Endothelial cell of umbilical vein (primary cell): Measurements from ENCODE around the gene ANKRD33B.
"Not testable (repeated sequence)": the region's sequence is repeated elsewhere in the genome, so short reads cannot be mapped to it uniquely, and the experiment has no call there.

Source experiments
- CTCF ChIP-seq, 2 donors: IDR thresholded peaks; 1 replicate in 1 of 2; 2 replicates in 1 of 2; pipeline ENCODE4 v1.5.1; 2011; ENCODE audit warnings: low read length in 2 of 2, mild to moderate bottlenecking in 2 of 2, moderate library complexity in 2 of 2, control low read depth in 1 of 2, inconsistent platforms in 1 of 2, low read depth in 1 of 2; ENCODE audit not compliant: insufficient read depth in 1 of 2; ENCODE audit errors: extremely low read depth in 1 of 2
- EZH2 ChIP-seq: IDR thresholded peaks from 2 replicates; pipeline ENCODE4 v1.6.1; 2012; ENCODE audit warnings: borderline replicate concordance, low read depth, mild to moderate bottlenecking, moderate library complexity, low read length, inconsistent platforms; ENCODE audit not compliant: severe bottlenecking
- FOS ChIP-seq: IDR thresholded peaks from 2 replicates; pipeline ENCODE4 v1.6.1; 2011; ENCODE audit warnings: mild to moderate bottlenecking, low read length, moderate library complexity, borderline replicate concordance; ENCODE audit not compliant: insufficient read depth
- MAX ChIP-seq: IDR thresholded peaks from 2 replicates; pipeline ENCODE4 v1.6.1; 2011; ENCODE audit not compliant: insufficient read depth, insufficient read length
- MYC ChIP-seq: IDR thresholded peaks from one replicate; pipeline ENCODE4 v1.6.1; 2011; ENCODE audit warnings: mild to moderate bottlenecking, low read depth, low read length
- POLR2A ChIP-seq: IDR thresholded peaks from 2 replicates; pipeline ENCODE4 v1.6.1; 2012; ENCODE audit warnings: low read depth, mild to moderate bottlenecking, control low read depth, low read length
- POLR2AphosphoS5 ChIP-seq: IDR thresholded peaks from 2 replicates; pipeline ENCODE4 v1.6.1; 2012; ENCODE audit warnings: low read depth, mild to moderate bottlenecking, control low read depth, low read length, moderate library complexity; ENCODE audit not compliant: insufficient read depth

- TF ChIP-seq CTCF (IDR thresholded peaks at IDR 0.05; ENCODE audit: extremely low read depth in 1 of 2, insufficient read depth in 1 of 2, low read depth in 1 of 2, low read length in 2 of 2); FOS; POLR2A; EZH2; MYC; POLR2AphosphoS5; MAX: not testable (repeated sequence)
Observed at GRCh38 chr5:10638723-10639122, 74.9 kb downstream of the ANKRD33B start.
